Brain microvascular endothelial cell (primary cell): ENCODE measurements around the gene RANGRF.

Experiments
- DNase-seq: peaks from one replicate; pipeline ENCODE4 v3.0.0-alpha.2; 2020
- H3K27ac ChIP-seq: fragments of 250-450 bp; sonication (Bioruptor Pico); 2 replicates; pipeline ENCODE4 v1.5.1; 2020; ENCODE audit warnings: mild to moderate bottlenecking, moderate library complexity
- H3K27me3 ChIP-seq: fragments of 250-450 bp; sonication (Bioruptor Pico); replicated peaks from 2 replicates; pipeline ENCODE4 v1.5.1; 2020; ENCODE audit warnings: mild to moderate bottlenecking
- H3K36me3 ChIP-seq: fragments of 250-450 bp; sonication (Bioruptor Pico); replicated peaks from 2 replicates; pipeline ENCODE4 v1.5.1; 2020; ENCODE audit warnings: mild to moderate bottlenecking
- H3K4me3 ChIP-seq: 2 replicates; pipeline ENCODE4 v1.5.1; 2011; ENCODE audit warnings: low read depth, mild to moderate bottlenecking, control low read depth, low read length, moderate library complexity
- in situ Hi-C: cut with HindIII; loops from 2 replicates; pipeline ENCODE4 v1.10.0; 2017; ENCODE audit warnings: low sequenced_read_pairs, low pct_ligation_motif_present
- TF ChIP-seq, protein P1 (sequence below): IDR thresholded peaks from 2 replicates; pipeline ENCODE4 v1.5.1; 2011; ENCODE audit warnings: low read depth, mild to moderate bottlenecking, moderate library complexity, low read length, control low read depth, inconsistent platforms; ENCODE audit errors: missing control alignments

The RANGRF gene

DNA sequence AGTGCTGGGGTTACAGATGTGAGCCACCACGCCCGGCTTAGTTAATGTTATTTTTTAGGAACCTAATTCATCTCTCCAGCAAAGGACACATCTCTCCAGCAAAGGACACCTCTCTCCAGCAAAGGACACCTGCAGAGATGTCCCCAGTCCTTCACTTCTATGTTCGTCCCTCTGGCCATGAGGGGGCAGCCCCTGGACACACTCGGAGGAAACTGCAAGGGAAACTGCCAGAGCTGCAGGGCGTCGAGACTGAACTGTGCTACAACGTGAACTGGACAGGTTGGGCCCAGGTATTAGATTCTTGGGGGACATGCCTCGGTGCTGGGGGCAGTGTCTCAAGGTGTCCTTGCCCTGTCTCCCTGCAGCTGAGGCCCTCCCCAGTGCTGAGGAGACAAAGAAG is 34.7 kb upstream of the RANGRF start:
- DNase-seq = no peak
- peaks cover 31% of the 10 kb centered on the region for H3K36me3 ChIP-seq
- TF ChIP-seq, protein P1, sequence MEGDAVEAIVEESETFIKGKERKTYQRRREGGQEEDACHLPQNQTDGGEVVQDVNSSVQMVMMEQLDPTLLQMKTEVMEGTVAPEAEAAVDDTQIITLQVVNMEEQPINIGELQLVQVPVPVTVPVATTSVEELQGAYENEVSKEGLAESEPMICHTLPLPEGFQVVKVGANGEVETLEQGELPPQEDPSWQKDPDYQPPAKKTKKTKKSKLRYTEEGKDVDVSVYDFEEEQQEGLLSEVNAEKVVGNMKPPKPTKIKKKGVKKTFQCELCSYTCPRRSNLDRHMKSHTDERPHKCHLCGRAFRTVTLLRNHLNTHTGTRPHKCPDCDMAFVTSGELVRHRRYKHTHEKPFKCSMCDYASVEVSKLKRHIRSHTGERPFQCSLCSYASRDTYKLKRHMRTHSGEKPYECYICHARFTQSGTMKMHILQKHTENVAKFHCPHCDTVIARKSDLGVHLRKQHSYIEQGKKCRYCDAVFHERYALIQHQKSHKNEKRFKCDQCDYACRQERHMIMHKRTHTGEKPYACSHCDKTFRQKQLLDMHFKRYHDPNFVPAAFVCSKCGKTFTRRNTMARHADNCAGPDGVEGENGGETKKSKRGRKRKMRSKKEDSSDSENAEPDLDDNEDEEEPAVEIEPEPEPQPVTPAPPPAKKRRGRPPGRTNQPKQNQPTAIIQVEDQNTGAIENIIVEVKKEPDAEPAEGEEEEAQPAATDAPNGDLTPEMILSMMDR = no peak
- H3K27me3 ChIP-seq = no peaks in the 10 kb centered on the region
- in situ Hi-C loops = no loop called here
- no peak overlapping the region for H3K4me3 ChIP-seq
- H3K27ac ChIP-seq = no peak overlapping the region

DNA sequence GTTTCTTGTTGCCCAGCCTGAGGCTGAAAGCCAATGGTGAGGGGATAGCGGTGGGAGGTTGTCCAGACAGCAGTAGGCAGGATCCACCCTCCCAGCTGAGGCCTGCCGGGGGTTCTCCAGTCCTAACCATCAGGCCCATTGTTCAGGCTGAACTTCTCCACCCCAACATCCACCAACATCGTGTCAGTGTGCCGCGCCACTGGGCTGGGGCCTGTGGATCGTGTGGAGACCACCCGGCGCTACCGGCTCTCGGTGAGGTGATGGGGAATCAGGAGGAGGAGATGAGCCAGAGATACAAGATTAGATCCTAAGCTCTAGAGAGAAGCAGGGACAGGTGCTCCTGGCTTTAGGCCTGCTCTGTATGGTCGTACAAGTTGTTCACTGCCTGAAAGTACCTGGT is 33.6 kb upstream of the RANGRF start:
- no peak for DNase-seq
- Histone ChIP-seq H3K36me3 (peaks cover 31% of the 10 kb centered on the region), H3K27ac (no peak overlapping the region), H3K27me3 (no peaks in the 10 kb centered on the region), H3K4me3 (no peak overlapping the region)
- in situ Hi-C loops = no loop called here
- TF ChIP-seq, protein P1 = no peak

DNA sequence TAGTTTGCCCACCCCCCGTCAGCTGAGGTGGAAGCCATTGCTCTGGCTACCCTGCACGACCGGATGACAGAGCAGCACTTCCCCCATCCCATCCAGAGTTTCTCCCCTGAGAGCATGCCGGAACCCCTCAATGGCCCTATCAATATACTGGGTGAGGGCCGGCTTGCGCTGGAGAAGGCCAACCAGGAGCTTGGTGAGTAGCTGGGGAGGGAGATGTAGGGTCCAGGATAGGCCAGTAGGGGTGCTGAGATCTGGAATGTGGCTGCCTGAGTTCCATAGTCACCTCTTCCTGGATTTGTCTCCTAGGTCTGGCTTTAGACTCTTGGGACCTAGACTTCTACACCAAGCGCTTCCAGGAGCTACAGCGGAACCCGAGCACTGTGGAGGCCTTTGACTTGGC is 33.0 kb upstream of the RANGRF start:
- in situ Hi-C loops = no loop called here
- TF ChIP-seq, protein P1 = peak; percentile 42
- Histone ChIP-seq H3K27me3 (no peaks in the 10 kb centered on the region), H3K4me3 (no peak overlapping the region), H3K27ac (no peak overlapping the region), H3K36me3 (peaks cover 31% of the 10 kb centered on the region)
- no peak for DNase-seq

DNA sequence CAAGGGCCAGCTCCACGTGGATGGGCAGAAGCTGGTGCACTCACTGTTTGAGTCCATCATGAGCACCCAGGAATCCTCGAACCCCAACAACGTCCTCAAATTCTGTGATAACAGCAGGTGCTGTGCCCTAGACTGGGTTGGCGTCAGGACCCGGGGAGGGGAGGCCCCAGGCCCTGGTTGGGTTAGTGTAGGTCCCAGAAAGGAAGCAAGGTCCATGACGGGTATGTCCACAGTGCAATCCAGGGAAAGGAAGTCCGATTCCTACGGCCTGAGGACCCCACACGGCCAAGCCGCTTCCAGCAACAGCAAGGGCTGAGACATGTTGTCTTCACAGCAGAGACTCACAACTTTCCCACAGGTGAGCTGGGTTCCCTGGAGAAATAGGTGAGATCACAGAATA is 32.2 kb upstream of the RANGRF start:
- DNase-seq = no peak
- H3K27me3 ChIP-seq = no peaks in the 10 kb centered on the region
- H3K27ac ChIP-seq = no peak overlapping the region
- H3K4me3 ChIP-seq = no peak overlapping the region
- peaks cover 33% of the 10 kb centered on the region for H3K36me3 ChIP-seq
- in situ Hi-C loops = no loop called here
- TF ChIP-seq, protein P1 = no peak

DNA sequence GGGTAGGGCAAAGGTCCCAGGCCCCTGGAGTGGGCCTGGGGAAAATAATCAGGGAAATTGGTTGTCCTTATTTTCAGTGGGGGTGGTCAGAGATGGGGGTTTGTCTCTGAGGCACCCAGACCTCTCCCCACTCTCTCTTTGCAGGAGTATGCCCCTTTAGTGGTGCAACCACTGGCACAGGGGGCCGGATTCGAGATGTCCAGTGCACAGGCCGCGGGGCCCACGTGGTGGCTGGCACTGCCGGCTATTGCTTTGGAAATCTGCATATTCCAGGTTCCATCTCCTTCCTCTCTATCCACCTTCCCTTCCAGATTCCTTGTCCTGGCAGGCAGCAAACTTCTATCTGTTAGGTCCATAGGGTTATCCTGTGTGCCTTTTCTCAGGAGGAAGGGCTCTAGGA is 31.8 kb upstream of the RANGRF start:
- in situ Hi-C loops = no loop called here
- TF ChIP-seq, protein P1 = no peak
- Histone ChIP-seq H3K4me3 (no peak overlapping the region), H3K27me3 (no peaks in the 10 kb centered on the region), H3K27ac (no peak overlapping the region), H3K36me3 (peaks cover 36% of the 10 kb centered on the region)
- no peak for DNase-seq

DNA sequence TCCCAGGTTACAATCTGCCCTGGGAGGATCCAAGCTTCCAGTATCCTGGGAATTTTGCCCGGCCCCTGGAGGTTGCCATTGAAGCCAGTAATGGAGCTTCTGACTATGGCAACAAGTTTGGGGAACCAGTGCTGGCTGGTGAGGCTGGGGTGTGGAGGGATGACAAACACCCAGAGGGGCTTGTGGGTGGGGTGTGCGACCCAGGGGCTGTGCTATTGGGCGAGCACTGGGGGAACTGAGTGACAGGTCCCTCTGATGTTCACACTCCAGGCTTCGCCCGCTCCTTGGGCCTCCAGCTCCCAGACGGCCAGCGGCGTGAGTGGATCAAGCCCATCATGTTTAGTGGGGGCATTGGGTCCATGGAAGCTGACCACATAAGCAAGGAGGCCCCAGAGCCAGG is 30.7 kb upstream of the RANGRF start:
- Histone ChIP-seq H3K27ac (no peak overlapping the region), H3K4me3 (no peak overlapping the region), H3K27me3 (no peaks in the 10 kb centered on the region), H3K36me3 (peaks cover 41% of the 10 kb centered on the region)
- in situ Hi-C loops = no loop called here
- DNase-seq = no peak
- TF ChIP-seq, protein P1 = no peak
